GM12878 (cell line): ENCODE data around the gene TRDN. TPM values are rescaled to one million over a fixed set of nuclear protein-coding genes. Genes with fewer than 3 reads are reported as not detected.

Source experiments
- ATAC-seq: fragments of 200-7000 bp; cut with Tn5 transposase; 3 replicates; pipeline ENCODE4 v1.9.1; 2020; ENCODE audit warnings: mild to moderate bottlenecking, moderate library complexity
- BruUV-seq: library from RNA; stranded (reverse); fragments of 400-500 nt; replicated peaks from 2 replicates; lab custom pipeline; 2021; lab: Mats Ljungman, UMichigan
- CTCF ChIA-PET: fragments of 300-600 bp; sonication (Branson Sonifier 250); formaldehyde crosslinking; extraction: SDS; loops from one replicate; lab custom pipeline; 2021; ENCODE audit warnings: inconsistent platforms; lab: Yijun Ruan, JAX
- POLR2A ChIA-PET: fragments of 350-600 bp; formaldehyde crosslinking; extraction: SDS; loops from one replicate; lab custom pipeline; 2021; ENCODE audit warnings: inconsistent platforms; lab: Charles Lee
- RAD21 ChIA-PET: fragments of 300-600 bp; sonication (Branson Sonifier 250); formaldehyde crosslinking; loops from one replicate; lab custom pipeline; 2023; ENCODE audit warnings: antibody characterized with exemption; ENCODE audit not compliant: unreplicated experiment; lab: Charles Lee
- SMC1A ChIA-PET: fragments of 300-600 bp; sonication (Branson Sonifier 250); formaldehyde crosslinking; loops from one replicate; lab custom pipeline; 2023; ENCODE audit not compliant: unreplicated experiment, uncharacterized antibody; lab: Charles Lee
- DNase-seq: peaks from one replicate; pipeline ENCODE4 v3.0.0-alpha.2; 2011; ENCODE audit warnings: low read depth, low spot score
- FAIRE-seq: peaks from 3 replicates; lab custom pipeline; 2011; peaks lifted over from hg19 to GRCh38; lab: Jason Lieb, UNC
- H2AFZ ChIP-seq: 2 replicates; pipeline ENCODE4 v1.6.0; 2011; ENCODE audit warnings: low read depth, low read length, control low read depth; ENCODE audit not compliant: control insufficient read depth
- H3K27ac ChIP-seq: 2 replicates; pipeline ENCODE4 v1.5.1; 2011; ENCODE audit warnings: control low read depth; ENCODE audit not compliant: control insufficient read depth, insufficient read depth
- H3K27me3 ChIP-seq, 2 experiments: replicated peaks in 1 of 2; 2 replicates each; pipeline versions ENCODE4 v1.6.0 to v1.6.1; 2011; ENCODE audit warnings: low read length in 1 of 2; ENCODE audit not compliant: control insufficient read depth in 2 of 2, insufficient read depth in 2 of 2
- H3K36me3 ChIP-seq, 2 experiments: 2 replicates each; pipeline ENCODE4 v1.5.1; 2011; ENCODE audit warnings: low read length in 1 of 2; ENCODE audit not compliant: control insufficient read depth in 2 of 2, insufficient read depth in 2 of 2
- H3K4me1 ChIP-seq: 2 replicates; pipeline ENCODE4 v1.6.1; 2011; ENCODE audit warnings: mild to moderate bottlenecking, low read length, moderate library complexity, mixed read lengths; ENCODE audit not compliant: control insufficient read depth, insufficient read depth
- H3K4me2 ChIP-seq: 2 replicates; pipeline ENCODE4 v1.6.0; 2011; ENCODE audit warnings: control low read depth; ENCODE audit not compliant: control insufficient read depth, insufficient read depth
- H3K4me3 ChIP-seq: fragments of 200-600 bp; sonication (generic); 2 replicates; pipeline ENCODE4 v1.5.1; 2016
- H3K79me2 ChIP-seq: 2 replicates; pipeline ENCODE4 v1.6.0; 2011; ENCODE audit warnings: low read length; ENCODE audit not compliant: control insufficient read depth, insufficient read depth
- H3K9ac ChIP-seq: 2 replicates; pipeline ENCODE4 v1.8.0; 2011; ENCODE audit warnings: low read length, control low read depth, mixed read lengths; ENCODE audit not compliant: control insufficient read depth, insufficient read depth
- H3K9me3 ChIP-seq: replicated peaks from 3 replicates; pipeline ENCODE4 v1.5.1; 2011; ENCODE audit warnings: mild to moderate bottlenecking, low read length; ENCODE audit not compliant: control insufficient read depth, insufficient read depth
- H4K20me1 ChIP-seq: 2 replicates; pipeline ENCODE4 v1.6.0; 2011; ENCODE audit not compliant: control insufficient read depth, insufficient read depth
- CREB1 ChIP-seq: IDR thresholded peaks from 2 replicates; pipeline ENCODE4 v1.6.1; 2012; ENCODE audit warnings: low read depth, mild to moderate bottlenecking, inconsistent platforms
- ETV6 ChIP-seq, 2 experiments: fragments of 450-650 bp in 1 of 2; IDR thresholded peaks in 1 of 2; conservative IDR thresholded peaks in 1 of 2; 2 replicates each; pipeline ENCODE4 v1.6.1; 2014; ENCODE audit warnings: antibody characterized with exemption in 1 of 2, borderline replicate concordance in 1 of 2, low read depth in 1 of 2, mild to moderate bottlenecking in 1 of 2, moderate library complexity in 1 of 2
- GABPA ChIP-seq: IDR thresholded peaks from 2 replicates; pipeline ENCODE4 v1.6.1; 2014; ENCODE audit warnings: antibody characterized with exemption, low read depth, mild to moderate bottlenecking, inconsistent platforms
- MEF2B ChIP-seq: fragments of 450-650 bp; IDR thresholded peaks from 2 replicates; pipeline ENCODE4 v1.6.1; 2018; ENCODE audit warnings: mild to moderate bottlenecking, moderate library complexity; ENCODE audit not compliant: partially characterized antibody, poor library complexity, severe bottlenecking
- MYC ChIP-seq: IDR thresholded peaks from 2 replicates; pipeline ENCODE4 v1.6.1; 2011; ENCODE audit warnings: mild to moderate bottlenecking, low read length, moderate library complexity, inconsistent platforms; ENCODE audit not compliant: insufficient read depth, insufficient replicate concordance, insufficient read length, severe bottlenecking
- NR2C2 ChIP-seq: IDR thresholded peaks from 2 replicates; pipeline ENCODE4 v1.6.1; 2011; ENCODE audit warnings: borderline replicate concordance, low read depth; ENCODE audit not compliant: control insufficient read depth, insufficient read length
- RCOR1 ChIP-seq: conservative IDR thresholded peaks from 2 replicates; pipeline ENCODE4 v1.6.1; 2012; ENCODE audit warnings: low read depth, low read length, improper control_type of control experiment
- RELA ChIP-seq: fragments of 450-650 bp; IDR thresholded peaks from 2 replicates; pipeline ENCODE4 v1.8.0; 2014; ENCODE audit warnings: borderline replicate concordance; ENCODE audit not compliant: partially characterized antibody
- RUNX3 ChIP-seq: IDR thresholded peaks from 2 replicates; pipeline ENCODE4 v1.6.1; 2012; ENCODE audit warnings: low read length, inconsistent platforms
- SREBF1 ChIP-seq: IDR thresholded peaks from 2 replicates; pipeline ENCODE4 v1.6.1; 2012; ENCODE audit warnings: mild to moderate bottlenecking, low read length
- SRF ChIP-seq, 2 experiments: IDR thresholded peaks; 2 replicates each; pipeline ENCODE4 v1.6.1; 2011; ENCODE audit warnings: low read depth in 2 of 2, low read length in 2 of 2, mild to moderate bottlenecking in 1 of 2, moderate library complexity in 1 of 2
- TARDBP ChIP-seq: IDR thresholded peaks from 2 replicates; pipeline ENCODE4 v1.6.1; 2016; ENCODE audit warnings: borderline replicate concordance
- ZNF207 ChIP-seq: fragments of 450-650 bp; IDR thresholded peaks from 2 replicates; pipeline ENCODE4 v1.6.1; 2014; ENCODE audit warnings: antibody characterized with exemption, mild to moderate bottlenecking, borderline replicate concordance
- ZZZ3 ChIP-seq: IDR thresholded peaks from 2 replicates; pipeline ENCODE4 v1.6.1; 2011; ENCODE audit warnings: low read depth; ENCODE audit not compliant: control insufficient read depth, insufficient read length
- WGBS: methylation state at CpG from one replicate; pipeline ENCODE4 v1.1.6; 2016; ENCODE audit warnings: low lambda C conversion rate; ENCODE audit not compliant: insufficient replicate concordance, insufficient coverage; ENCODE audit errors: missing lambda C conversion rate; 5-methylcytosine and 5-hydroxymethylcytosine counted together
- in situ Hi-C: fragments of 300-500 bp; cut with MboI; formaldehyde crosslinking; loops from 9 replicates; pipeline ENCODE4 v1.14.3; 2018; ENCODE audit warnings: mixed read lengths
- intact Hi-C: fragments of 100-400 bp; cut with micrococcal nuclease; formaldehyde crosslinking; loops from one replicate; pipeline ENCODE4 v1.14.2; 2022; ENCODE audit not compliant: unreplicated experiment
- polyA plus RNA-seq, 11 experiments: library from polyadenylated mRNA; depleted of rRNA in 4 of 11; unstranded in 6 of 11; stranded (reverse) in 5 of 11; fragments of >200 nt; fragmentation: Nextera tagmentation in 4 of 11; fragmentation: Illumina TruSeq in 1 of 11; extraction: Ambion mirVana in 4 of 11; extraction: Trizol in 1 of 11; gene quantifications; 1 replicate in 1 of 11; 2 replicates in 10 of 11; pipeline versions ENCODE4 v1.2.1 to v1.2.3, GENCODE V29; 2011 to 2016; ENCODE audit warnings: inconsistent platforms in 2 of 11, missing spikeins in 2 of 11, low read depth in 1 of 11
- total RNA-seq, 4 experiments: library from RNA; depleted of rRNA in 3 of 4; stranded (reverse); fragments of >200 nt in 3 of 4; fragmentation: Illumina TruSeq in 1 of 4; extraction: Trizol in 1 of 4; gene quantifications; 2 replicates each; pipeline versions ENCODE4 v1.2.1 to v1.2.3, GENCODE V29; 2013 to 2021
- TF ChIP-seq, protein P1 (sequence below): fragments of 450-650 bp; IDR thresholded peaks from 2 replicates; pipeline ENCODE4 v1.6.1; 2017; ENCODE audit warnings: mild to moderate bottlenecking, moderate library complexity
- TF ChIP-seq, protein P2 (sequence below): fragments of 150-350 bp; IDR thresholded peaks from 2 replicates; pipeline ENCODE4 v1.6.1; 2014; ENCODE audit warnings: mild to moderate bottlenecking, low read depth, low read length
- TF ChIP-seq, protein P3 (sequence below): fragments of 450-650 bp; IDR thresholded peaks from 2 replicates; pipeline ENCODE4 v1.6.1; 2017; ENCODE audit warnings: antibody characterized with exemption, mild to moderate bottlenecking, moderate library complexity

Gene TRDN
- total and polyA plus RNA-seq, 10 of the 15 experiments (the other 5 are each of a cell fraction or from before 2014, with no cell fraction given) = not detected

DNA sequence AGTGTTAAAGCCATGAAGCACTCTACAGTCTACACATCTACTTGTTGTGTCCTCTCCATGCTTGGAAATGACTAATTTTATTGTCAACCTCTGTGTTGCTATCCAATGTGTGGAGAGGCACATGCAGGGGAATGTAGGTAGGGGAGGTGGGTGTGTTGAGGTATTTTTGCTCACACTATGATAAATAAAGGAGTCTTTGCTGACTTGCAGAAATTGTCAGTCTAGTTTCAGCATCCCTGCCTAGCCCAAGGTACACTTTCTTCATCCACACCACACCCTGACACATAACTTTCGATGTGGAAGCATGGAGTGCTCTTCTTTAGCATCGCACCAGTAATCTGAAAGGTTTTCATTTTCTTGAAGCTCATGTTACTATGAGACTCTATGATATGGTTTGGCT is 264.0 kb downstream of the TRDN start:
- Histone ChIP-seq H3K36me3 (no peaks in the 10 kb centered on the region), H3K27ac (no peak overlapping the region), H3K9me3 (no peaks in the 10 kb centered on the region), H3K79me2 (no peaks in the 10 kb centered on the region), H2AFZ (no peak overlapping the region), H3K4me2 (no peak overlapping the region), H3K4me3 (no peak overlapping the region), H3K9ac (no peak overlapping the region), H3K27me3 (no peaks in the 10 kb centered on the region), H4K20me1 (no peaks in the 10 kb centered on the region), H3K4me1 (no peaks in the 10 kb centered on the region)
- no peak for DNase-seq
- no peak for FAIRE-seq
- no TSS peak for BruUV-seq
- intact Hi-C loops = no loop called here
- ChIA-PET POLR2A (no interaction called here), RAD21 (no interaction called here), SMC1A (no interaction called here), CTCF (no interaction called here)
- in situ Hi-C loops = no loop called here
- TF ChIP-seq, protein P1, sequence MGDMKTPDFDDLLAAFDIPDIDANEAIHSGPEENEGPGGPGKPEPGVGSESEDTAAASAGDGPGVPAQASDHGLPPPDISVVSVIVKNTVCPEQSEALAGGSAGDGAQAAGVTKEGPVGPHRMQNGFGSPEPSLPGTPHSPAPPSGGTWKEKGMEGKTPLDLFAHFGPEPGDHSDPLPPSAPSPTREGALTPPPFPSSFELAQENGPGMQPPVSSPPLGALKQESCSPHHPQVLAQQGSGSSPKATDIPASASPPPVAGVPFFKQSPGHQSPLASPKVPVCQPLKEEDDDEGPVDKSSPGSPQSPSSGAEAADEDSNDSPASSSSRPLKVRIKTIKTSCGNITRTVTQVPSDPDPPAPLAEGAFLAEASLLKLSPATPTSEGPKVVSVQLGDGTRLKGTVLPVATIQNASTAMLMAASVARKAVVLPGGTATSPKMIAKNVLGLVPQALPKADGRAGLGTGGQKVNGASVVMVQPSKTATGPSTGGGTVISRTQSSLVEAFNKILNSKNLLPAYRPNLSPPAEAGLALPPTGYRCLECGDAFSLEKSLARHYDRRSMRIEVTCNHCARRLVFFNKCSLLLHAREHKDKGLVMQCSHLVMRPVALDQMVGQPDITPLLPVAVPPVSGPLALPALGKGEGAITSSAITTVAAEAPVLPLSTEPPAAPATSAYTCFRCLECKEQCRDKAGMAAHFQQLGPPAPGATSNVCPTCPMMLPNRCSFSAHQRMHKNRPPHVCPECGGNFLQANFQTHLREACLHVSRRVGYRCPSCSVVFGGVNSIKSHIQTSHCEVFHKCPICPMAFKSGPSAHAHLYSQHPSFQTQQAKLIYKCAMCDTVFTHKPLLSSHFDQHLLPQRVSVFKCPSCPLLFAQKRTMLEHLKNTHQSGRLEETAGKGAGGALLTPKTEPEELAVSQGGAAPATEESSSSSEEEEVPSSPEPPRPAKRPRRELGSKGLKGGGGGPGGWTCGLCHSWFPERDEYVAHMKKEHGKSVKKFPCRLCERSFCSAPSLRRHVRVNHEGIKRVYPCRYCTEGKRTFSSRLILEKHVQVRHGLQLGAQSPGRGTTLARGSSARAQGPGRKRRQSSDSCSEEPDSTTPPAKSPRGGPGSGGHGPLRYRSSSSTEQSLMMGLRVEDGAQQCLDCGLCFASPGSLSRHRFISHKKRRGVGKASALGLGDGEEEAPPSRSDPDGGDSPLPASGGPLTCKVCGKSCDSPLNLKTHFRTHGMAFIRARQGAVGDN = no peak
- no peak for TF ChIP-seq SREBF1
- TF ChIP-seq ZZZ3 = no peak
- TF ChIP-seq, protein P2, sequence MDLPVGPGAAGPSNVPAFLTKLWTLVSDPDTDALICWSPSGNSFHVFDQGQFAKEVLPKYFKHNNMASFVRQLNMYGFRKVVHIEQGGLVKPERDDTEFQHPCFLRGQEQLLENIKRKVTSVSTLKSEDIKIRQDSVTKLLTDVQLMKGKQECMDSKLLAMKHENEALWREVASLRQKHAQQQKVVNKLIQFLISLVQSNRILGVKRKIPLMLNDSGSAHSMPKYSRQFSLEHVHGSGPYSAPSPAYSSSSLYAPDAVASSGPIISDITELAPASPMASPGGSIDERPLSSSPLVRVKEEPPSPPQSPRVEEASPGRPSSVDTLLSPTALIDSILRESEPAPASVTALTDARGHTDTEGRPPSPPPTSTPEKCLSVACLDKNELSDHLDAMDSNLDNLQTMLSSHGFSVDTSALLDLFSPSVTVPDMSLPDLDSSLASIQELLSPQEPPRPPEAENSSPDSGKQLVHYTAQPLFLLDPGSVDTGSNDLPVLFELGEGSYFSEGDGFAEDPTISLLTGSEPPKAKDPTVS = no peak
- TF ChIP-seq, protein P3, sequence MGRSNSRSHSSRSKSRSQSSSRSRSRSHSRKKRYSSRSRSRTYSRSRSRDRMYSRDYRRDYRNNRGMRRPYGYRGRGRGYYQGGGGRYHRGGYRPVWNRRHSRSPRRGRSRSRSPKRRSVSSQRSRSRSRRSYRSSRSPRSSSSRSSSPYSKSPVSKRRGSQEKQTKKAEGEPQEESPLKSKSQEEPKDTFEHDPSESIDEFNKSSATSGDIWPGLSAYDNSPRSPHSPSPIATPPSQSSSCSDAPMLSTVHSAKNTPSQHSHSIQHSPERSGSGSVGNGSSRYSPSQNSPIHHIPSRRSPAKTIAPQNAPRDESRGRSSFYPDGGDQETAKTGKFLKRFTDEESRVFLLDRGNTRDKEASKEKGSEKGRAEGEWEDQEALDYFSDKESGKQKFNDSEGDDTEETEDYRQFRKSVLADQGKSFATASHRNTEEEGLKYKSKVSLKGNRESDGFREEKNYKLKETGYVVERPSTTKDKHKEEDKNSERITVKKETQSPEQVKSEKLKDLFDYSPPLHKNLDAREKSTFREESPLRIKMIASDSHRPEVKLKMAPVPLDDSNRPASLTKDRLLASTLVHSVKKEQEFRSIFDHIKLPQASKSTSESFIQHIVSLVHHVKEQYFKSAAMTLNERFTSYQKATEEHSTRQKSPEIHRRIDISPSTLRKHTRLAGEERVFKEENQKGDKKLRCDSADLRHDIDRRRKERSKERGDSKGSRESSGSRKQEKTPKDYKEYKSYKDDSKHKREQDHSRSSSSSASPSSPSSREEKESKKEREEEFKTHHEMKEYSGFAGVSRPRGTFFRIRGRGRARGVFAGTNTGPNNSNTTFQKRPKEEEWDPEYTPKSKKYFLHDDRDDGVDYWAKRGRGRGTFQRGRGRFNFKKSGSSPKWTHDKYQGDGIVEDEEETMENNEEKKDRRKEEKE = no peak
- no peak for TF ChIP-seq MEF2B
- no peak for TF ChIP-seq RELA
- TF ChIP-seq TARDBP = no peak
- no peak for TF ChIP-seq MYC
- no peak for TF ChIP-seq SRF (IDR thresholded peaks at IDR 0.05; ENCODE audit: low read depth in 2 of 2, low read length in 2 of 2)
- no peak for TF ChIP-seq ETV6 (conservative IDR thresholded peaks at IDR 0.05 in 1 of 2, IDR thresholded peaks at IDR 0.05 in 1 of 2; ENCODE audit: borderline replicate concordance in 1 of 2, low read depth in 1 of 2)
- no peak for TF ChIP-seq GABPA
- no peak for TF ChIP-seq RCOR1
- no peak for TF ChIP-seq CREB1
- TF ChIP-seq NR2C2 = no peak
- TF ChIP-seq ZNF207 = no peak
- TF ChIP-seq RUNX3 = no peak
- WGBS = 22% methylated on average over 2 of the region's 2 CpGs
- no peak for ATAC-seq
